ENCODE results near the gene FNDC4.

The FNDC4 gene

DNA sequence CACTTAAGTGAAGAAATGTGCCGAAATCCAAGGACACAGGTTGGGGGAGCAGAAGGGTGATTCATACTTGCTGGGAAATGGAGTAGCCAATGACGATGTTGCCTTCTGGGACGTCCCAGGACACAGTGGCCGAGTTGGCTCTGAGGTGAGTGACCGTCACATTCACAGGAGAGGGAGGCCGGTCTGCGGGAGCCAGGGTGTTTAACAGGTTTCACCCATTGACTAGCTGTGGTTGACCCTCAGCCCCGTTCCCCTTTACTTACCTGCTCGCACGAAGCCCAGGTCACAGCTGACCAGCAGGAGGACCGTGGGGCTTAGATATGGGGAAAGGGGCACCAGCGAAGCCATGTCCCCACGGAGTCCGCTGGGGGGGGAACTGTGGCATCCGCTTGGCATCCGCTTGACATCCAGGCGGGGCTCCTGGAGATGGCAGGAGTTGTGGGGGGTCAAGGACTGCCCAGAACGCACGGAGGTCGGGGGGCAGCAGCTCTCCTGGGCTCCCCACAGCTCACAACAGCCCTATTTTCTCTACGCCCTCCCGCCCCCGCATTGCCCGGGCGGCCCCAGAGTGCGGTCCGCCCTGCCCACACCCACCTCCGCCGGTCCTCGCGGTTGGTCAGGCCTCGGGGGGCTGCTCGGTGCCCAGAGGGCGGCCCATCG lies 586 bp downstream of the FNDC4 start:
- no peak for DNase-seq (ENCODE audit: extremely low read depth in 1 of 2, low read depth in 1 of 2)

DNA sequence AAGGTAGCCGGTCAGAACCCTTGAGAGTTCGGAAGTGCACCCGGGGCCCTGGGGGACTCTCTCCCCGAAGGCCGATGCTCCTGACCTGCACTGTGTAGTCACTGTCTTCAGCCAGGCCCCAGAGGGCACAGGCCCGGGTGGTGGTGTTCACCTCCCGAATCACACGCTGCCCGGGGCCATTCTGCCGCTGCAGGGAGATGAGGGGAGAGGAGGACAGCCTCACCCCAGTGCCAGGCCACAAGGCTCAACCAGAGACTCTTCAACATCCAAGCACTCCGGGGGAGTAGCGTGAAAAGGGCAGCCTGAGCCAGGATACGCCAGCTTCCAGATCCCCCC lies 1.1 kb downstream of the FNDC4 start:
- no peak for DNase-seq (ENCODE audit: extremely low read depth in 1 of 2, low read depth in 1 of 2)

DNA sequence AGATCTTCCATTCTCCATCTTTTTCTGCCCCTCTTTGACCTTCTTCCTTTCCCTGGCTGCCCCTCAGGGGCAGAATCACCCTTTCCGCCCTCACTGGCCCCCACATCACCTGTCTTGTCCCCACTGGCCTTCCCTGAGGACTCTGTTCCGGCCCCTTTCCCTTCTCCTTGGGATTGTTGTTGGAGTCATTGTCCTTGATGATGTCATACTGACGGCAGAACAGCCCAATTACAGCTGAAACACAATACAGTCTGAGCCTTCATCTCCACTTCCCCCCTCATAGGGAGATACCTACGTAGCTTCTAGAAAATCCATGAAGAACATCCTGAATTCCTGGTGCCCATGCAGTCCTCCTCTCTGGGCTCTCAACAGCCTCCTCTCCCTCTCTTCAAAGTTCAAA lies 2.4 kb downstream of the FNDC4 start:
- no peak for DNase-seq (ENCODE audit: extremely low read depth in 1 of 2, low read depth in 1 of 2)

DNA sequence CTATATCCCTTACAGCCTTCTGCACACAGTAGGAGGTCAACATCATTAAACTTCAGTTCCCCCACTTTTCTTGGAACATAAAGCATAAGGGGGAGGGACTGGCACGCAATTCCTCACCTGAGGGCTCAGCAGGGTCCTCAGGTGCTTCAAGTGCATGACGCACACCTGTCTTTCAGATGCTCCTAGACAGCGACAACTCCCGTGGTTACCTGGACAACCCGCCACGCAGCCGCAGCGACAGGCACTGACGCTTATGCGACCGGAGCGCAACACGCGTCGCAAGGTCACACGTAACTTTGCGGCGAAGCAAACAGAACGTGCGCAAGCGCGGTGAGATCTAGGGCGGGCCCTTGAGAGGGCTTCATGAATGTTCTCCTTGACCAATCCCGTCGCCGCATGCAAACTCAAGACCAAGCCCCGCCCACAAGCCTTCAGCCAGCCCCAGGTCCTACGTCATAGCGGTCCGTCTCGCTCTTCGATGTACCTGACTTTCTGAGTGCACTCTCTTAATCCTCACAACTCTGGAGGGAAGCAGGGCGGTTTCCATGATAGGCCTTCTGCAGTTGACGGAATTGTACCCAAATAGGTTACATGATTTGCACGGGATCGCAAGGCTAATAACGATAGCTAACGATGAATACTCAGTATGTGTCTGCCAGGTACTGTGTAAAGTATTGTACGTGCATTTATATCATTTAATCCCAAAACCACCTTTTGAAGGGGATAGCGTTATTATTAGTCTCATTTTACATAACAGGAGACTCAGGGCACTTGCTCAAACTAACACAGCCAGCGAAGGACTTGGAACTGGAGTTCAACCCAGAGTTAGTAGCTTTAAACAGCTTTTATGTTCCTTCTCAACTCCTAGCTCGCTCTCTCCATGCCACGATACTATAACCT lies 5.3 kb downstream of the FNDC4 start, which contains the start of gene IFT172:
TSS of gene IFT172 (minus strand) at position 246 of the 900 bp plus-strand sequence. CDS start at position 156, 90 bp downstream.
- DNase-seq (ENCODE audit: extremely low read depth in 1 of 2, low read depth in 1 of 2): peak; percentile 94 to 99

DNA sequence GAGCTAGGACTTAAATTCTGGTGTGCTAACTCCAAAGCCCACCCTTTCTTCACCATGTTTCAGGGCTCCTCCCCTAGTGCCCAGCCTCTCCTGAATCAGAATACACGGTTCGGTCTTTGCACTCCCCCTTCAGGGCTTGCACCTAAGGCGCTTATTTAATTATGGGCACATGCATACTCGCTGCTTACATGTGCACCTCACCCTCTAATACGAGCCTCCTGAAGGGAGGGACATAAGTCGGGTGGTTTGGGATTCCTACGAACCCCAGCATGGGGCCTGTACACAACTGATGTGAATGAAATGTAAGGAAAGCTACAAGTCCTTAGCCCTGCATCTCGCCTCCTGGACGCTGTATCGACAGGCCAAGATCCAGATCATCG lies 5.9 kb downstream of the FNDC4 start:
- no peak for DNase-seq (ENCODE audit: extremely low read depth in 1 of 2, low read depth in 1 of 2)

DNA sequence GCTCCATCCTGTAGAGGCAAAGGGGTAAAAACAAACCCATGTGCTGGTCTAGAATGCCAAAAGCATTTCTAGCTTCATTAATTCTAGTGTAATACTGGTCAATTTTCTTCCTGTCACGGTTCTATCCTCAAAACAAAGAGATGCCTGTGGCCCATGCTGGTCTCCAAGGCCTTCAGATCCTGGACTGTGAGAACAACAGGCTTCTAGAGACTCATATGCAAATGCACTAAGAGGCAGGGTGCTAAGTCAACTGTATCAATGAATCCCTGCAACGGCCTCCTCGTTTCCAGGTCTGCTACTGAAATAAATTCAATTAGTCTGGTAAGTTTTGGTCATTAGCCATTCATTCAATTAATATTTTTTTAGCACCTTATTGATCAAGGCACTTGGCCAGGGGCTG lies 9.5 kb downstream of the FNDC4 start:
- DNase-seq (ENCODE audit: extremely low read depth in 1 of 2, low read depth in 1 of 2): no peak

DNA sequence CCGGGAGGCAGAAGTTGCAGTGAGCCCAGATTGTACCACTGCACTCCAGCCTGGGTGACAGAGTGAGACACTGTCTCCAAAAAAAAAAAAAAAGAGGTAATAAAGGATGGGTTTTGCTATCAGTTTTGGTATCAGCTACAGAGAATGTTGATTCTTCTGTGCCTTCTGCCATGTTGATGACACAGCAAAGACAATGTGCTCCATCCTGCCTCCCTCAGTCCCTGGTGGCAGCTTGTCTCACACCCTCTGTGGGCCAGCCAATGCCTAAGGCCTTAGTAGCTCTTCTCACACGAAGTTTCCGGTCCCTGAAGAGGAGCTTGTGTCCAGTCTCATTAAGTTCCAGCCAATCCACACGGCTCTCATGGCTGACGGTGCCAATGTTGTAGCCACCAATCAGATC lies 23.0 kb downstream of the FNDC4 start:
- no peak for DNase-seq (ENCODE audit: extremely low read depth in 1 of 2, low read depth in 1 of 2)

DNA sequence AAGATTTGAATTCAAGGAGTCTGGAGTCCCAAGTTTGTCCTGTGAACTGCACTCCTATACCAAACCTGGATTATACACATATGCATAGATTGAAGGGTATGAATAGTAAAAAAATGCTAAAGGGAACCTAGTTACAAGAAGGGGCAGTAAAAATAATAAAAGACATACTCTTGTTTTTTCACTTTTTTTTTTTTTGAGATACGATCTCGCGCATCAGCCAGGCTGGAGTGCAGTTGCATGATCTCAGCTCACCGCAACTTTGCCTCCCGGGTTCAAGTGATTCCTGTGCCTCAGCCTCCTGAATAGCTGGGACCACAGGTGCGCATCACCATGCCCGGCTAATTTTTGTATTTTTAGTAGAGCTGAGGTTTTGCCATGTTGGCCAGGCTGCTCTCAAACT lies 30.6 kb downstream of the FNDC4 start:
- DNase-seq (ENCODE audit: extremely low read depth in 1 of 2, low read depth in 1 of 2): no peak

DNA sequence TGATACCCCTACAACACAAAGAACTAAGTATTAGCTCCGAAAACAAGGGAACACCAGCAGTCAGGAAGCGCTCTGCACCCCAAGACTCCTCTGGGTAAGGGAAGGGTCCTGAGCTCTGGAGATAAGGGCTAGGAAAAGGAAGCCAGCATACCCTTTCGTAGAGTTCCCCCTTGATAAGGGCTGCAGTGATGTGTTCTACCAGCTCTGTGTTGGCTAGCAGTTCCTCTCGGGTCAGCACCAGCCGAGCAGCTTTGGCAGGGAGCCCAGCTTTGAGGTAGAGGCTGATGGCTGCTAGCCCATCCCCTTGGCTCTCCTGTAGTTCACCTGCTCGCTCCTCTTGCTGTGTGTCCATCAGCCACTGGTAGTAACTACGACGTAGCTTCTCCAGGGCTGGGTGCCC lies 33.9 kb downstream of the FNDC4 start:
- no peak for DNase-seq (ENCODE audit: extremely low read depth in 1 of 2, low read depth in 1 of 2)

DNA sequence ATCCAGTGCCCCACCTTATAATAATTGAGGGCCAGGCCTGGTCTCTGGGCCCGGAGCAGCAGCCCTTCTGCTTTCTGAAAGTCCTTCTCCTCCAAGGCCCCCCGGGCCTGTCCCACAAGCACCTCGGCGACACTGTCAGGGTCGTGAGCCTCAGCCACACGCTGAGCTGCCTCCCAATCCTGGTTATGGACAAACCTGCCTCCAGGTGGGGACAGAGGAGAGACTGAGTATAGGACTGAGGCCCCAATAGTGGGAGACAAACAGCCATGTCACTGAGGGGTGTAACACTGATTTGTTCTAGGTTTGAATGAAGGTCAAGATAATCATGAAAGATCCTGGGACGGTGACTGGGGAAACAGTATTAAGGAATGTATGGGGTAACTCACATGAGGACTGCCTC lies 41.0 kb downstream of the FNDC4 start:
- no peak for DNase-seq (ENCODE audit: extremely low read depth in 1 of 2, low read depth in 1 of 2)

DNA sequence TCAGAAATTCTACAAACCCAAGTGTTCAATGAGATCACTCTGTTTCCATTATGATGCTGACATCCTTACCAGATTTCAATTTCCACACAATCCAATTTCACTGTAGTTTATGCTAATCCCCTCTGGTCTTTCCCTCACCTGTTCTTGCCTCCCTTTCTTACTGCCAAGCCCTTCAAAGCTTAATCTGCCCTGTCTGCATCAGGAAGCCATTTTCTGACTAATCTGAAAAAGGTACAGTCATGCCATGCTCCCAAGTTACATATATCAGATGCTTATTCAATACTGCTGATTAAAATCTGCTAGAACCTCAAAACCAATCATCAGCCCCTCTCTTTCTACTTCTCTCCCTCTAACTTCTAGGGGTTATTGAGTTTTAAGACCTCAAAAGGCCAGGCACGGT lies 43.9 kb downstream of the FNDC4 start:
- no peak for DNase-seq (ENCODE audit: extremely low read depth in 1 of 2, low read depth in 1 of 2)

DNA sequence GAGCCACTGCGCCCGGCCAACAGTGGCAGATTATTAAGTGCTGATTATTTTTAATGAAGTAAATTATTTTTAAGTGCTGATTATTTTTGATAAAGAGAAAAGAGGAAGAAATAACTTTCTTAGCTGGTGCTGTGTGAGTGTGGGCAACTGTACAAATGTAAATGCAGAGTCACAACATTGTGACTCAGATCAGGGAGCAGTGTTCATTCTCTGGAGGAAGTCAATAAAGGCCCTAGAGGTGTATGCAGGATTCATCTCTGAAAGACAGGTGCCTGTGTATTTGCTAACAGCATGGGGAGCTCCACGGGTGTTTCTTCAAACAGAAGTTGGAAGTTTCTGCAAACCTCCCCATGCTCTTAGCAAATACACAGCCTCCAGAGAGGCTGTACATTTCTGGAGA lies 46.6 kb downstream of the FNDC4 start:
- no peak for DNase-seq (ENCODE audit: extremely low read depth in 1 of 2, low read depth in 1 of 2)

DNA sequence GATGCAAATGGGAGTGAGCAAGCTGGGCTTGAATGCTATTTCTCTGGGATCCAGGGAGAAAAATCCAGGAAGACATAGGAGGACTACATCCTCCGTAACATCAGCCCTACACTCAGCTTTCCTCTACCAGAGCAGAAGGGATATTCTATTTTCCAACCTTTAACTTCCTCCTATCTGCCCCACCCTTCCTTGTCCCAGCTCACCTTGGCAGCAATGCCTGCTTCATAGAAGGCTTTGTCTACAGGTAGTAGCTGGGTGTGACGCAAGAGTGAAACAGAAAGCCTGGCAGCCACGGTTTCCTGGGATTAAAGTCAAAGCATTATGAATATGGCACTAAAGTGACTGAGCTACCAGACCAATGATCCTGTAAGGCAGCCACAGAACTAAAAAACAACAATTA lies 48.9 kb downstream of the FNDC4 start:
- no peak for DNase-seq (ENCODE audit: extremely low read depth in 1 of 2, low read depth in 1 of 2)

DNA sequence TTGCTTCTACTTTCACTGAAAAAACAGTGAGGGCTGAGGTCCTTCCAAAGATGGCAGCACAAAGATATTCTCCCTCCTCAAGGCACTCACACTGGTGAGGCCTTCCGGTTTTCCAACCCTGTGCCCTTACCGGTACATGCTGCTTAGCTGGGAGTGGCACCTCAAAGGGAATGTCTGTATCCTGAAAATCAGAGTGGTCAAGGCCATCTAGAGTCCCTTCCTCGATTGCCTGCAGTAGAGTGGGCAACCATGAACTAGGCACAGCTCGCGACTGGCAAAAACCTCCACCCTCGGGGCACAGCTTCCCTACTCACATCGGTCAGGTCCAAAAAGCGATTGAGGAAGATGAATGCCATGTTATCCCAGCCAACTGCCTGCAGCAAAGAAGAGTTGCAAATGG lies 49.4 kb downstream of the FNDC4 start:
- DNase-seq (ENCODE audit: extremely low read depth in 1 of 2, low read depth in 1 of 2): no peak

DNA sequence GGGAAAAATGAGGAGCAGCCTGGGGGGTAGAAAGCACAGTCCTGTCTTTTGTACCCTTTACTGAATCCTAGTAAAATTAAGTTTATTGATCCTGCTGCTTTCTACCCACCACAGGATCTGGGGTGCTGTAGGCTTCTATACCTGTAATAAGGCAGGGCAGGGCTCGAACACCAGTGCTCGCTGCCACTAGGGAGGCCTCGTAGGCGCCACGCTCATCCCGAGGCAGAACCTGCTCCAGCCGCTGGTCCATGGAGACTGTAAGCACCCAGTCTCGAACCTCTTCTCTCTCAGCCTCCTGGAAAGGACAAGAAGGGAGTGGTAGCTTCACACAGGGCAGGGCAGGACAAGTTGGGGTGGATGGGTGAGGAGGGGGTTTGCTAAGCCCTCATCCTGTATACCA lies 49.8 kb downstream of the FNDC4 start:
- DNase-seq (ENCODE audit: extremely low read depth in 1 of 2, low read depth in 1 of 2): no peak

DNA sequence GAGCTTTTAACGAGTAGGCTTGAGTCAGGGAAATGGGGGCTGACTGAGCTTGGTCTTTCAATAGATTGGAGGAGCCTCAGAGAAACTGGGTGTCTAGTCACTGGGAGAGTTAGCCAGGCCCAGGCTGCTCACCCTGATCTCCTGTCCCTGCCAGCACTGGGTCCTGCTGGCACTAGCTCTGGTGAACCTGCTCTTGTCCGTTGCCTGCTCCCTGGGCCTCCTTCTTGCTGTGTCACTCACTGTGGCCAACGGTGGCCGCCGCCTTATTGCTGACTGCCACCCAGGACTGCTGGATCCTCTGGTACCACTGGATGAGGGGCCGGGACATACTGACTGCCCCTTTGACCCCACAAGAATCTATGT lies 52.1 kb downstream of the FNDC4 start:
- no peak for DNase-seq (ENCODE audit: extremely low read depth in 1 of 2, low read depth in 1 of 2)

DNA sequence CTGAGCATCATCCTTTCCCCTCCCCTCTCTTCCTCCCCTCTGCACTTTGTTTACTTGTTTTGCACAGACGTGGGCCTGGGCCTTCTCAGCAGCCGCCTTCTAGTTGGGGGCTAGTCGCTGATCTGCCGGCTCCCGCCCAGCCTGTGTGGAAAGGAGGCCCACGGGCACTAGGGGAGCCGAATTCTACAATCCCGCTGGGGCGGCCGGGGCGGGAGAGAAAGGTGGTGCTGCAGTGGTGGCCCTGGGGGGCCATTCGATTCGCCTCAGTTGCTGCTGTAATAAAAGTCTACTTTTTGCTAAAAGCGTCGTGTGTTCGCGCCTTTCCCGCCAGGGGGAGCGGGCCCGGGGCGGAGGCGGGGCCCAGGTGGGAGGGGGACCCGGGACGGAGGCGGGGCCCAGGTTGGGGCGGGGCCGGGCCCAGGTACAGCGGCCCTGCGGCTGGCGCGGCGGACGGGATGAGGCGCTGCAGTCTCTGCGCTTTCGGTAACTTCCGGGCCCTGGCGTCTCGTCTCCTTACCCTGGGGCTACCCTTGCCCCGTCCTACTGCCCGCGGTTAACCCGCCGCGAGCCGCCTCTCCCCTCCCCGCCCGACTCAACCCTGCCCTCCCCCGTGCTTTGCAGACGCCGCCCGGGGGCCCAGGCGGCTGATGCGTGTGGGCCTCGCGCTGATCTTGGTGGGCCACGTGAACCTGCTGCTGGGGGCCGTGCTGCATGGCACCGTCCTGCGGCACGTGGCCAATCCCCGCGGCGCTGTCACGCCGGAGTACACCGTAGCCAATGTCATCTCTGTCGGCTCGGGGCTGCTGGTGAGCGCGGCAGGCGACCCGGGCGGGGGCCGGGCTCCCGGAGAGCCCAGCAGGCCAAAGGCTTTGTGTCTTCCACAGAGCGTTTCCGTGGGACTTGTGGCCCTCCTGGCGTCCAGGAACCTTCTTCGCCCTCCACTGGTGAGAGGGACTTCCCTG lies 52.8 kb downstream of the FNDC4 start, which contains the start of gene KRTCAP3:
TSS of gene KRTCAP3 (plus strand) at position 424 of the 962 bp plus-strand sequence. CDS start at position 456, 32 bp downstream.
- no peak for DNase-seq (ENCODE audit: extremely low read depth in 1 of 2, low read depth in 1 of 2)

All from stimulated activated CD8-positive, alpha-beta memory T cell treated with anti-CD3 and anti-CD28 coated beads, Interleukin-7, amount 100 ng/mL, for 48 hours (primary cell).